ENCODE measurements around the gene ACTL7A.
A peak's percentile ranks its signal among the peaks of the same experiment; 100 is the strongest.
"Not testable (repeated sequence)": the region's sequence is repeated elsewhere in the genome, so short reads cannot be mapped to it uniquely, and the experiment has no call there.

ACTL7A gene

DNA sequence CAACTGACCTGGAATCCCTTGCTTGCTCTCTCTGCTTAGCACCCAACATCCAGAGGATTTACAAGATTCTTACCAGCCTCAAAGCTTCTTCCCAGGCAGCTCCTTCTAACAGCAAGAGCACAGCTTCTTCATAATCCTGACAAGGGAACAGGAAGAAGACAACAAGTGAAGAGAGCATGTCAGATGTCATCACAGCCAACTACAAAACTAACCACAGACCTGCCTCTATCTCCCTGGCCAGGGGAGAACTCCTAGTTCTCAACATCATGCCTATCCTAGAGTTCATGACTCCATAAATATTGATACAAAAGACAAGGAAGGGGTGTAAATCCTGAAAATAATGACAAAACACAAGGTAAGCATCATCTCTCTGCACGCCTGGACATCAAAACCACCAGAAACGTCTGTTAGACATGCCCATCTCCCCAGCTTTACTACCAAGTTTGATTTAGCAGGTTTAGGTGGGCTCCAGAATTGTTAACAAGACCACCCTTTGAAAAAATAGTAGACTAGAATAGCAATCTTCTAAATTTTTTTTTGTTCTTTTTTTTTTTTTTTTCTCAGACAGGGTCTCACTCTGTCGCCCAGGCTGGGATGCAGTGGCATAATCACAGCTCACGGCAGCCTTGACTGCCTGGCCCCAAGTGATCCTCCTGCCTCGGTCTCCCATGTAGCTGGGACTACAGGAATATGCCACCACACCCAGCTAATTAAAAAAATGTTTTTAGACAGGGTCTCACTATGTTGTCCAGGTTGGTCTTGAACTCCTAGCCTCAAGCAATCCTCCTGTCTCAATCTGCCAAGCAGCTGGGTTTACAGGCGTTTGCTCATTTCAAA lies 20.2 kb downstream of the ACTL7A start:
- DNase-seq: no peak

DNA sequence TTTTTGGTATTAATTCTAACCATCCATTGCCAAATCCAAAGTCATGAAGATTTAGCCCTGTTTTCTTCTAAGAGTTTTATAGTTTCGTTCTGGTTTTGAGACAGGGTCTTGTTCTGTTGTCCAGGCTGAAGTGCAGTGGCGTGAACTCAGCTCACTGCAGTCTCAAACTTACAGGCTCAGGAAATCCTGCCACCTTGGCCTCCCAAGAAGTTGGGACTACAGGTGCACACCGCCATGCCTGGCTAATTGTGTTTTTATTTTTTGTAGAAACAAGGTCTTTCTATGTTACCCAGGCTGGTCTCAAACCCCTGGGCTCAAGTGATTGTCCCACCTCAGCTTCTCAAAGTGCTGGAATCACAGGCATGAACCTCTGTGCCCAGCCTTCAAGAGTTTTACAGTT lies 21.0 kb downstream of the ACTL7A start:
- no peak for DNase-seq

DNA sequence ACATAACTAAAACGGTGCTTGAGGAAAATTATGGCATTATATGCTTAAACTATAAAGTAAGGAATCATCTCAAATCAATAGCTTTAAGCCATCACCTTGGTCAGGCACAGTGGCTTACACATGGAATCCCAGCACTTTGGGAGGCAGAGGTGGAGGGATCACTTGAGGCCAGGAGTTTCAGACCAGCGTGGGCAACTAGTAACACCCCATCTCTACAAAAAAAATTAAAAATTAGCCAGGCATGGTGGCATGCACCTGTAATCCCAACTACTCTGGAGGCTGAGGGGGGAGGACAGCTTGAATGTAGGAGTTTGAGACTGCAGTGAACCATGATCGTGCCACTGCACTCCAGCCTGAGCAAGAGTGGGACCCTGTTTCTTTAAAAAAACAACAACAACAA lies 22.6 kb downstream of the ACTL7A start:
- DNase-seq: no peak

DNA sequence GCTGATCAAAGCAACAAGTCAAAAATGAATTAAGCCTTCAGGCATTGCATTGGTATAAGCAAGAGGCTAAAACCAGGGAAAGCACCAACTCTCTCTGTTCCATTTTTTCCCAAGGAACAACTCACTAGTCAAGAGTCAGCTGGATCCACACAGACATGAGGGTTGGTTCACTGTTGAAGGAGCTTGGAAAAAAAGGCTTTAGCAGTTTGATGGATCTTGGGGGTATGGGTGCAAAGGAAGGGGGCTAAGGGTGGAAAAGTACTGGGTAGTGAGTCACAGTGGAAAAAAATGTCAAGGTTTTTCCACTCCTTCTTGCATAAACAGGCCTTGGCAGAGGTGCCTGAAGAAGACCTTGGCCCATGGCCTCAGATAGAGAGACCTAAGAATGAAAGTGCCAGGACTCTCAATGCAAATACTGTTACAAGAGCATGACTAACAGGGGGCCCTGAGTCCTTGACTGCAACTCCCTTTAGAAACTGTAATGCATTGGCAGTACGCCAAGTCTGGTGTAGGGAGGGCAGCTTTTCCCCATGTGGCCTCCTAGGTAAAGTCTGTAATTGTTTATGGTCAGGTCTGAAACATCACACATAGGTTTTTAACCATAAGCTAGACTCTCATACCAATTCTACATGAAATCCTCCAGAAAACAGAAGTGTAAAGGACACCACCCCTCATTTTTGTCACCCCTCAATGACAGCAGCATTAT lies 23.7 kb downstream of the ACTL7A start:
- DNase-seq: peak in 1 of 2 experiments; percentile 42

- DNase-seq: not testable (repeated sequence)
These were observed 24.7 kb downstream of the ACTL7A start for GRCh38 chr9:108886594-108887271.

DNA sequence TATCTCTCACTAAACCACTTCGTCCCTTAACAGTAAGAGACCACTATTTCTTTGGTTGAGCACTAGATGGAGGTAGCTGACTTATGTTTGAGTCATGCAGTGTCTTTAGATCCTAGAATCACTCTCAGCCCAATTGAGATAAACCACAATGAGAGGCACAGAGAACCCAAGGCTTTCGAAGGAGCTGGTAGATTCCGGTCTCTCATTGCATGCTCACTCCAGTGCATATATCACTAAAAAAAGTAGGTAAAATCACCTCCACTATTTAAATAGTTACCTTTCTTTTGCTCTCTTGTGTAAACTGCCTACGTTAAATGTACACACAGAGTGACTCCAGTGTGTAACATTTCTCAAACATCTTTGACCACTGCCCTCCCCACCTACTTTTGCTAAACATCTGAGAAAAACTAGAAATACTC lies 27.6 kb downstream of the ACTL7A start:
- peak in 1 of 2 experiments; percentile 34 for DNase-seq

DNA sequence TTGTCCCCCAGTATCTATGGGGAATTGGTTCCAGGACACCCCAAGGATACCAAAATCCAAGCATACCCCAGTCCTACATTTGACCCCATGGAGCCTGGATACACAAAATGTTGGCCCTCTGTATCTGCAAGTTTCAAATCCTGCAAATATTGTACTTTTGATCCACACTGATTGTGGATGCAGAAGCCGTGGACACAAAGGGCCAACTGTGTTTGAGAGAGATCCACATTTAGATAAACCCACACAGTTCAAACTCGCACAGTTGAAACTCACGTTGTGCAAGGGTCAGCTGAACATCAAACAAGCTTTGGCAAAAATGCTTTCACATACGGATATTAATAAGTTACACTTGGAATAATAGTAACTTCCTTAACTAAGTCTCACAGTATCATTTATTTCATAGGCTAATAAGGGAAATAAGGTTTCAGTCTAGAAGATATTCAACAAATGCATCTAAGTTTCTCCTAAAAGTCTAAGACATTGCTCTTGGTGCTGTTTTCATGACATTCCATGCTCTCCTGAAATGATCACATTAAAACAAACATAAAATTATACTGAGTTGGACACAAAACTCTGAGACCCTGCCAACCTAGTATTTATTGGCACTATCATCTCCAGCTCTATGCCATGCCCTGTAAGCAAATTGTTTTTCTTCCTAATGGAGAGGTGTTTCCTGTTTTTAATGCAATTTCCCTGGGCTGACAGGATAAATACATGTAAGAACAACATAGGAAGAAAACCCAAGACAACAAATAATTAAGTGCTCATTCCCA lies 32.3 kb downstream of the ACTL7A start:
- DNase-seq: no peak

- DNase-seq: no peak
These were observed 35.4 kb downstream of the ACTL7A start for GRCh38 chr9:108897324-108898096.

DNA sequence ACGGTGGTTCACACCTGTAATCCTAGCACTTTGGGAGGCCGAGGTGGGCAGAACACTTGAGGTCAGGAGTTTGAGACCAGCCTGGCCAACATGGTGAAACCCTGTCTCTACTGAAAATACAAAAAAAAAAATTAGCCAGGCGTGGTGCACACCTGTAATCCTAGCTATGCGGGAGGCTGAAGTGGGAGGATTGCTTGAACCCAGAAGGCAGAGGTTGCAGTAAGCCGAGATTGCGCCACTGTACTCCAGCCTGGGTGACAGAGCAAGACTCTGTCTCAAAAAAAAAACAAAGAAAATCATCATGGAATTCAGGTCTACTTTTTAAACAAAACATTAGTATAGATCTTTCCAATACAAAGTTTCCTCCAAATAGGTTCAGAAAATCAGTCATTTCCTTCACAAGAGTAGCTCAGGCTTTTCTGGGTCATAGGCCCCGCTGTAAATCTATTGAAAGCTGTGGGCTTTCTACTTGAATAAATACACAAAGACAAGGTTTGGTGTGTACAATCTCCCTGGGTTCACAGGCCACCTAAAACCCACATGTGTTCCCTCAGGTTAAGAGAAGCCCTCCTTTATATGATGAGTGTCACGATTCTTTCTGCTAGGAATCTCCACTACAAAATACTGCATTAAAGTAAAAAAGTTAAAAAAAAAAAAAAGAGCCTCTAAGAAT lies 37.1 kb downstream of the ACTL7A start:
- DNase-seq: not testable (repeated sequence)

DNA sequence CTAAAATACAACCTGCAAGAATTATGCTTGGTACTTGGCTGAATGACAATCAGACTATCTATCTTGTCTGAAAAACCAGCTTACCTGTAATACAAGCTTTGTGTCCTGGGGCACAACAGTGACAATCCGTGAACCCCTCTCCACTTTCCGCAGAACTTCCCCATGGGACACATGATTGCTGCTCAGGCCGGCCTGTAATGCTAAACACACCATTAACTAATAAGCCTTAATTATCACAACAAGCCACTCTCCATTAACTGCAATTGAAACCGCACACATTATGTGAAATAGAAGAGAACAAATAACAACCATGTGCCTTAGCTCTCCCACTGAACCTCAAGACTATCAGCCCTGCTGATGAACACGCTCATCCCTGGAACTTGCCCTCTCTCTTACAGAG lies 38.1 kb downstream of the ACTL7A start:
- no peak for DNase-seq

- peak in 1 of 2 experiments; percentile 40 for DNase-seq
These were observed 41.5 kb downstream of the ACTL7A start for GRCh38 chr9:108903420-108904103.

GRCh38 chr9:108904161-108904560 lies 42.1 kb downstream of the ACTL7A start:
- no peak for DNase-seq

- no peak for DNase-seq
These were observed 43.4 kb downstream of the ACTL7A start for GRCh38 chr9:108905494-108905893.

DNA sequence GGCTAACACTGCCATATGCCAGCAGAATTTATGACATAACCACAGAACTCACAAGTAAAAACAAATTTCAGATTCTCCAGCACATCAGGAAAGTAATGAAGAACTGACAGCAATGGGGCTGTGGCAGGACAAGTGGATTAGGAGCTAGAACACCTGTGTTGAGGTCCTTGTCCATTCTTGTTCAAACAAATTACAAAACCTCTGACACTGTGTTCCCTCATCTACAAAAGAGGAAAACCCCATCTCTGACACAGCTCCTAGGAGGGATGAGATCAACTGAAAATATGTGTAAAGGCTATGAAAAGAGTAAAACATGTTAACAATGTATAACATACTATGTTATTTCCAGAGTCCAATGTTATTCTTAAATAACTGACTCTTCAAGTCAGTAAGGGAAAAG lies 48.3 kb downstream of the ACTL7A start:
- DNase-seq: no peak

DNA sequence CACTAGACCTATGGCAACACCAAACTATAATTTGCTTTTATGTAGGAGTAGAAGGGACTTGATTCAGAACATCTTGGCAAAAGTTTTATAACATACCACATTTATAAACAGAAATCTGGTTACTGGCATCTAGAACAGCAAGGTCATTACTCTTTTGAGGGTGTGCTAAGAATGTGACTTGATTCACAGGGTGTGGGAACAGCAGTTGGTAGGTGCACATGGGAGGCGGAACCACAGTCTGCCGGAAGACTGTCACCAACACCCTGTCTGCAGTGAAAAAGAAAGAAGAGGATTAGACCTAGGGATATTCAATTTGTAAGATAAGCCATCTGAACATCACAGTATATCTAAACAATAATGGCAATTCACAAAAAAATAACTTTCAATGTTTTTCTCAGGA lies 48.8 kb downstream of the ACTL7A start:
- DNase-seq: no peak

- DNase-seq: no peak
These were observed 49.8 kb downstream of the ACTL7A start for GRCh38 chr9:108911820-108912219.

Measured in NCI-H524 (cell line).